ENCODE results near the gene TMEM109.

The TMEM109 gene

GRCh38 chr11:60913793-60914632 lies at the start of gene TMEM109:
Gene TMEM109, plus strand, starts transcription at chr11:60914158. Its CDS starts 5,536 bp downstream, at chr11:60919694.
- peak; percentile 92 for DNase-seq

GRCh38 chr11:60864856-60865513 lies 49.0 kb upstream of the TMEM109 start:
- no peak for DNase-seq

- no peak for DNase-seq
Observed at GRCh38 chr11:60866911-60867870, 46.8 kb upstream of the TMEM109 start, which contains the start of gene ZP1. Gene ZP1, plus strand, starts transcription at chr11:60867542. Its CDS starts 20 bp downstream, at chr11:60867562.

GRCh38 chr11:60867871-60868681 lies 45.9 kb upstream of the TMEM109 start:
- DNase-seq = no peak

GRCh38 chr11:60868682-60869450 lies 45.1 kb upstream of the TMEM109 start:
- no peak for DNase-seq

GRCh38 chr11:60869451-60869825 lies 44.5 kb upstream of the TMEM109 start:
- no peak for DNase-seq

- DNase-seq = no peak
Observed at GRCh38 chr11:60870276-60870675, 43.7 kb upstream of the TMEM109 start.

GRCh38 chr11:60870733-60871377 lies 43.1 kb upstream of the TMEM109 start:
- DNase-seq = no peak

- DNase-seq = no peak
Observed at GRCh38 chr11:60871378-60872061, 42.4 kb upstream of the TMEM109 start.

GRCh38 chr11:60872124-60872960 lies 41.6 kb upstream of the TMEM109 start:
- no peak for DNase-seq

GRCh38 chr11:60872961-60873524 lies 40.9 kb upstream of the TMEM109 start:
- no peak for DNase-seq

GRCh38 chr11:60873533-60873932 lies 40.4 kb upstream of the TMEM109 start:
- no peak for DNase-seq

- DNase-seq = no peak
Observed at GRCh38 chr11:60874421-60875365, 39.3 kb upstream of the TMEM109 start.

GRCh38 chr11:60875366-60876167 lies 38.4 kb upstream of the TMEM109 start:
- no peak for DNase-seq

- no peak for DNase-seq
Observed at GRCh38 chr11:60876168-60876485, 37.8 kb upstream of the TMEM109 start.

GRCh38 chr11:60878245-60879101 lies 35.5 kb upstream of the TMEM109 start:
- no peak for DNase-seq
